ENCODE data around the gene RPGR.

Gene RPGR

GRCh38 chrX:38256019-38256418 lies 71.3 kb downstream of the RPGR start:
- DNase-seq = no peak

GRCh38 chrX:38249965-38250364 lies 77.3 kb downstream of the RPGR start:
- no peak for DNase-seq

DNA sequence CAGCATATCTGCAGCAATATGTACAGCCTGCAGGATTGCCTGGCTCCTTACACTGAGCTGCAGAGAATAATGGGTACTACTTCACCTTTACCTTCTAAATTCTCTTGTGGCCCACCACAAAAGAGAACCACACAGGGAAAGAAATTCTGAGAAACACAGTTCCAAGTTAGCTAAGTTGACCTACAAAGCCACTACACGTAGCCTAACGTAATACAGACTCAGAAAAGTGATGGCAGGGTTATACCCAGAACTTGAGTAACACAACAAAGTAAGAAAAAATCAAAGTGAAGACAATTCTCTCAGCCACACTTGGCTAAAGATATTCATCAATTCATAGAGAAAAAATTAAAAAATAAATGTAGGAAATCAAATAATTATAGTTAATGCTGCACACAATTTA lies 80.3 kb downstream of the RPGR start:
- no peak for DNase-seq

GRCh38 chrX:38240541-38240940 lies 86.8 kb downstream of the RPGR start:
- DNase-seq = no peak

DNA sequence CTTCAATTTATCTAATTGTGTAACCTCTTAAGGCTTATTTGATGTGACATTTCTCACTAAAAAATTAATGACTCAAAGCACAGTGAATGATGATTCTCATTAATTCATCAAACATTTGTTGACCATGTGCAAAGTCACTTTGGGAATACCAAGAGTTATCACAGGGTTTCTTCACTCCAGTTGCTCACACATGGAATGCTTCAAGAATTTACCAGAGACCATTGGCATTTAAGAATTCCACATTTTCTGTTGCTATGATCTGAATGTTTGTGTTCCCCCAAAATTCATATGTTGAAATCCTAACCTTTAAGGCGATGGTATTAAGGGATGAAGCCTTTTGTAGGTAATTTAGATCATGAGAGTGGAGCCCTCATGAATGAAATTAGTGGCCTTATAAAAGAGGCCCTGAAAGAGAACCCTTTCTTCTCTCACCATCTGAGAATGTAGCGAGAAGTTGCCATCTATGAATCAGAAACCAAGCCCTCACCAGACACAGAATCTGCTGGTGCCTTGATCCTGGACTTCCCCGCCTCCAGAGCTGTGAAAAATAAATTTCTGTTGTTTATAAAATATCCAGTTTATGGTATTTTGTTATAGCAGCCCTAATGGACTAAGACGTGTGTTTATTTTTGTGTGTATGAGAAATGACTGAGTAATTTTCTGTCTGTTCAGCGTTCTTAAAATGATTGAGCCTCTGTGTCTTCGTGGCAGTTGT lies 90.3 kb downstream of the RPGR start:
- DNase-seq = no peak

GRCh38 chrX:38233891-38234667 lies 93.2 kb downstream of the RPGR start:
- no peak for DNase-seq

GRCh38 chrX:38232079-38232686 lies 95.1 kb downstream of the RPGR start:
- DNase-seq = no peak

DNA sequence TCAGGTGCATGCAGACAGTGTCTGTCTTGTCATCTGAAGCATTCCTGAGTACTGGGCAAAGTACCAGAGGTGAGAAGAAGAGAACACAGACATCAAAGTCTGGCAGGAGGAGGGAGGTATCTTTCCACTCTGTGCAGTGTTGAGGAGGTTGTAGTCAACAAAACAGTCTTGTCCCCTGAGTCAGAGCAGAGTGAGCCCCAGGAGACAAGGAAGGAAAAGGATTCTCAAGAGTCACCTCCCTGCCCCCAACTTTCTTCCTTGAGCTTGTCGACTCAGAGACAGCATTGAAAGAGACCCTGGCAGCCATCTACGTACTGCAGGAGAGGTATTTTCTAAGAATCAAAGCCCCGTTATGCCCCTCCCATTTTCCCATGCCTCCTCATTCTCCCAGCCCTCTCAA lies 102.2 kb downstream of the RPGR start:
- DNase-seq = no peak

DNA sequence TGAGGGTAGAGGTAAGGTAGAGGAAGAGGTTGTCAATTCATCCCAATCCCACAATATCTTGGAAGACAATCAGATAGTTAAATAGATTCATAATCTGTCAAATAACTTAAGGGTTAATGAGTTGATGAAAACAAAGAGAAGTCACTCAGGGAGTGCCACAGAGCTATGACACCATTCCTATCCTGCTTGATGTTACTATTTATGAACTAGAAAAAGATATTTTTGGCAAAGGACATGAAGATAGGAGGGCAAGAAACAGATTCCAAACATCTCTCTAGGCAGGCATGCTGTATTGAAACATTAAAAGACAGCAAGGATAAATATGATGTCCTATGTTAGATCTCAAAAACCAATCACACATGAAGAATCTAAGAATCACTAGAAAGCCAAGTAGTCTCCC lies 103.1 kb downstream of the RPGR start:
- no peak for DNase-seq

GRCh38 chrX:38221391-38221929 lies 105.8 kb downstream of the RPGR start:
- no peak for DNase-seq

GRCh38 chrX:38220415-38221390 lies 106.6 kb downstream of the RPGR start, which contains the start of gene SRPX:
Gene SRPX, minus strand, starts transcription at chrX:38220871. Its CDS starts 79 bp downstream, at chrX:38220792.
- DNase-seq = no peak

DNA sequence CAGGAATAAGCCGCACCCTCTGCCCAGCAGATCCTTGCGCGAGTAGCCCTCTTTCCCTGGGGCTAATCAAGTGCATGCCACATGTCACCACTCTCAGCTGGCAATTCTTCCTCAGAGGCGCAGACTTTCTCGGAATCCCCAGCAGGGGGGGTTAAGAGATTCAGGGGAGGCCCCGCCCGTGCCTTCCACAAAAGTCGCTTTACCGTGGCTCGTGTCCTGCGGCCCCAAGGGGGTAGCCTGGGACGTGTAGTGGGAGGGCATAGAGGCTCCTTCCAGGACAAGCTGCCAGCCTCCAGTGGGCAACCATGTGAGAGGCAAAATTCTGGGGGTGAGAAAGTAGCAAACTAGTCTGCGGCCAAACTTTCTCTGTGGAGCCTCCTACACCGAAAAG lies 107.3 kb downstream of the RPGR start:
- DNase-seq = no peak

Data from CD4-positive, alpha-beta T cell treated with Interleukin-4 for 4 hours (primary cell).